Measurements from ENCODE around the gene NASP. TPM values are rescaled to one million over a fixed set of nuclear protein-coding genes. Genes with fewer than 3 reads are reported as not detected.

The NASP gene
- total RNA-seq, 1 donor from 2014 or later = 43.7 TPM

DNA sequence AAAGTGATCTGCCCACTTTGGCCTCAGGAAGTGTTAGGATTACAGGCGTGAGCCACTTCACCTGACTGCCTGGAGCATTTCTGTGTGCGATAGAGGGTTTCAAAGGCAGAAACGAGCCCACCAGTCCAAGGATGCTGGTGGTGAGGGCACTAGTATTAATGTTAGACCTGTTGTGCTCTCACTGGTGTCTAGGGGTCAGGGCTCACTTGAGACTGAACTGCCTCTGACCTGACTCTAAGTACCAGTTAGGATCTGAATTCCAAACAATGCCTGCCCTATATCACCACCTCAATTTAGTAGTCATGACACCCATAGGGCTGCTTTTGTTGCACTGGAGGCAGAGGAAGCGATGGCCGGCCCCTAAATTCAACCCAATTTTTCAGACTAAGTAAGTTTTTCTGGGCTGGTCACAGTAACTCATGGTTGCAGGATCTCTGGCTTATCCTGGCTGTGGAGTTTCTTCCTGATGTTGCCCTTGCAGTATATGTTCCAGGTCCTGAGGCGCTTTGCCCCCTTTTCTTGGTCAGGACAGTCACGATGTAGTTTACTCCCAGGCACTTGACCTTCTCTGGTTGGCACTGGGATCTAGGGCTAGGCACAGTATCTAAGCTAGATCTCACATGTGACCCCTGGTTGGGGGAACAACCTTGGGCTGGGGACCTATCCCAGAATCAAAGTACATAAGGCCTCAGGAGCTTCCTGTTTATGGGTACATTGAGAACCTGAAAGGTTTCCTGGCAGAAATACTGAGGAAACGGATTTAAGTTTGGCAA, 35.5 kb downstream of the NASP start:
- DNase-seq (ENCODE audit: low spot score) = no peak

DNA sequence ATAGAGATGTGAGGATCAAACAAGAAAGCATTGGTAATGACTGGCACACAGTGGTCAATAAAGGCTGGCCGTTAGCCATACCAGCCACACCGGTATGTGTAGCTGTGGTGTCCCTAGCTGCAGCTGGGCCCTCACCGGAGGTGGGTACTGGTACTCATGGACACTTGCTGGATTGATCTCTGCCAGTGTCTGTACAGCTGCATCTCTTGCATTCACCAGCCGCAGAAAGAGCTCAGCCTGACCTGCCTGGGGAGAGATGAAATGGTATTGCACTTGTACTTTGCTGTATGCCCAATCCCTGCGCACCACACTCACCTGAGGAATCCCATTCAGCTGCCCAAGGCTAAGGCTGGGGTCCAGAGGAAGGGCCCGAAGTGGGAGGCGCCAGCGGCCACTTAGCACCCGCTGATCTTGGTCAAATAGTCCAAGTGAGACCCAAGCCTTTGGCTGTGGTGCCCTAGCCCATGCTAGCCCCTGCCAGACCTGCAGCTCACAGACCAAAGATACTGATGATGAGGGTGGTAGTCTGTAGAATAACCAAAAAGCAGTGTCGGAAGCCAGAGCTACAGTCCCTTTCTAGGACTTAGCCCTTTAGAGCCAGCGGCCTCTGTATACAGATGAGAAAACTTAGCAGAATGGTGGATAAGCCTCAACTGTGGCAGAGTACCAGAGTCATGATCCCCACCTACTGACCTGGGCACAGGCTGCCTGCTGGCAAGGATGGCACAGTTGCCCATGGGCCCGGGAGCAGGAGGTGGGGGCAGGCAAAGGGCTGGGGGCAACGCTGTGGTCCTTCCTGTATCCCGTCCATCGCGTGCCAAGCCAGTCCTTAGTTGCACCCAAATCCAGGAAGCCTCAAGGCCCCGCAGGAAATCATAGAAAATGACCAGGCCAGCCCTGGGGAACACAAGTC, 37.0 kb downstream of the NASP start:
- DNase-seq (ENCODE audit: low spot score) = no peak

DNA sequence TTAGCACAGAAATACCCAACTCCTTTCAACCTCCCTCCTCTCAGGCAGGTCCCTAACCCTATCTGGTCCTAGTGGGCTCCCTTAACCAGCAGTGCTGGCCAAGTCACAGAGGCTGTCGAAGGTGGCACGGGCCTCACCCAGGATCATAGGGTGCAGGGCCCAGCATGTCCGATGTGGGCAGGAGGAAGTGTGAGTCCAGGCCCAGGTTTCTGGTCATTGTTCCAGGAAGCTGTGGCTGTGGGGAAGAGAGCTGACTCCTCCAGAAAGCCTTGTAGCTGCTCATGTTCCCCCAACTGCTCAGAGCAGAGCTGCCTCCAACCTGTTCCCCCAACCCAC, 37.6 kb downstream of the NASP start:
- no peak for DNase-seq (ENCODE audit: low spot score)

DNA sequence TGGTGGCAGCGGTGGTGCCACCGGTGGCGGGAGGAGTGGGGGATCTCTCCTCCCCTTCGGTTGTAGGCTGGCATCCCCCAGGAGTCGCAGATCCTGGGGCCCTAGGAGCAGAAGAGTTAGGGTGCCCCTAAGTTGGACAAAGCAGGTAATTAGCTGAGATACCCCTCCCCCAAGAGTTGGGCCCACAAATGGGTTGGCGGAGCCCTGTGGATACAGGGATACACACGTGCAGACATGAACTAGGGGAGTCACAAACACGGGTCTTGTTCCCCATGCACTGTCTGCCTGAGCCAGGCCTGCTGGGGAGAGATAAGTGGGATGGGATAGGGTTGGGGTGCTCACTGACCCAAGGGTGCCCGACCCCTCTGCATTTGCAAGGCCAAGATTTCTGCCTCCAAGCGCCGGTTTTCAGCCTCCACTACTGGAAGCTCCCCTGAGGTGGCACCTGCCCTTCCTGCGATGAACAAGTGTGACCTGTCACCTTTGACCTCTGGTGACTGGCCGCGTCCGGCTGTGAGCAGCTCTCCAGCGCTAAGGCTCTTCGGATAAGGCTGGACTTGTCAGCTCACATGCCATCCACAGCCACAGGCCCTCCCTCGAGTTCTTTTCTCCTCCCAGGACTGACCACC, 38.2 kb downstream of the NASP start:
- no peak for DNase-seq (ENCODE audit: low spot score)

DNA sequence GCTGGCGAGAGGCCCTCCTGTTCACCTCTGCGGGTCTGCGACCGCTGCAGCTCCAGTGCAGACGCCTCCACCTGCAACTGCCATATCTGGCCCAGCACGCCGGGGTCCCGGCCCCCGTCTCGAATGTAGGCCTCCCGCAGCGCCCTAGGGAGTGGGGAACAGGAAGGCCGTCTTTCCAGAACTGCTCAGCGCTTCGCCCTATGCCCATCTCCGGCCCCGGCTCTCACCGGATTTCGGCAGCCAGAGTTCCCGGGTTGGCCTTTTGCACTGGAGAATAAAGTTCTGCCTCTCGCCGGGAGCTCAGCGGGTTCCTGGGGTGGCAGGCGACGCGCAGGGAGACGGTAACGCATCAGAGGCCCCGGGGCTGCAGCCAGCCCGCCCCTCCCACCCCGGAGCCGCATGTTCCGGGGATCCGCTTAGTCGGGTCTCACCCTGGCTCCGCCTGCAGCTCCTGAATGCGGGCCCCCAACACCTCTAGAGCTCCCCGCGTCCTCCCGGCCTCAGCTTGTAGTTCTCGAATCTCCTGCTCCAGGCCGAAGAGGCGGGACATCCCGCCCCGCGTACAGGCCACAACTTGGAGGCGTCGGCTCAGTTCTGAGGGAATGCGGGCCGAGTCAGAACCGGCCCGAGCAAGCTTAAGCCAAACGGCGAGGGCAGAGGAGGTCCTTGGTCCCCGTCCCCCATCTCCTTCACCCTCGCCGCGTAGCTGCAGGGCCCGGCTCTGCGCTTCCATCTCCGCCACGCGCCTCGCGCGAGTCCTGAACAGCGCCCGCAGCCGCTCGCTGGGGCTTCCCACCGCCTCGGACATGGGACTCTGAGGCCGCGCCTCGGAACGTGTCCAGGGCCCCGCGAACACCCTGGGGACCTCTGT, 38.9 kb downstream of the NASP start:
- no peak for DNase-seq (ENCODE audit: low spot score)

DNA sequence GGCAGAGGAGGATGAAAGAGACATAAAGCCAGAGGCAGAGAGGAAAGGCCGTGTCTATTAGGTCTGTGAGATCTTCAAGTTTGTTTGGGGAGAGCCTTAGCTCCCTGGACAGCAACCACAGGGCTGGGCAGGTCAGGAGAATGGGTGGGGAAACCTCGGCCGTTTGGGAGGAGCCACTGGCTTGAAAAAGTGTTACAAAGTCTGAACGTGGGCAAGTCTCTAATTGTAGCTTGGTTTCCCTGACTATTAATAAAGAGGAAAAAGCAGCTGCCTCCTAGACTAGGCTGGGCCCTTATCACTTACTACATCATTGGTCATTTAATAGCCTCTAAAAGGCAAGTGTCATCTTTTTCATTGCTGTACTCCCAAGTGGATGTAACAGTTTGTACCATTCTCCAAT, 40.1 kb downstream of the NASP start, which contains the start of gene CCDC17:
Gene CCDC17 (minus strand): TSS at position 83 of the 400 bp plus-strand sequence. CDS start 145 bp downstream, outside the sequence.
- DNase-seq (ENCODE audit: low spot score) = no peak

DNA sequence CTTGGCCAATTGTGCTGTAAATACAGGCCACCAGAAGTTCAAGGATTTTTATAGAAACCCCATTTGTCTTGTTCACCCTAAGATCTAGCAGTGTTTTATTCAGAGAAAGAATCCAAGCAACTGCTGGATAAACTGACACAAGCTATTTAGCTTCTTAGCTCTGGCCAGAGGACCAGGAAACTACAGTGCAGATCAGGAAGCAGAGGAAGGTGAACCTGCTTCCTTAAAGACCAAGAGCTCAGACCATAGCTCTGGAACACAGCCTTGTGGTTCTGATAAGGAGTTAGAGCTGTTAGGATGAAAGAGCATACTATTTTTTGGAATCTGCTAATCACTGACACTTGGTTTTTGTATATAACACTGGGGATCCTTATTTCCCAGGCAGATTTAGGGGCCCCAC, 45.2 kb downstream of the NASP start:
- no peak for DNase-seq (ENCODE audit: low spot score)

DNA sequence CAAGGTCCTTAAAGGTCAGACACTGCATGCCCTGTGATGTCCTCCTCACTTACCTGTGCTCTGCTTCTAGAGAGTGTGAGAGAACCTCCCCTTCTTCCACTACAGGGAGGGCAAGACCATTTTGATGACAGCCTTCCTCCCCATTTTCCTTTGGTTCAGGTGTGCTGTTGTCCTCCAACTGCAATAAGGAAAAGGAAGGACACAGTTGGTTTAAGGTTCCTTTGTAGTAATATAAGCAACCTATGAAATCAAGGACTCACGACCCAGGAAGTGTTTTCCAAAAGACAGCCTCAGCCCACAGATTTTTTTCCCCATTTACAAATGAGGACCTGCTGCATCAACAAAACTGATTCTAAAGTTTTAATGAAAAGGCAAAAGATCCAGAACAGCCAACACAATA, 46.6 kb downstream of the NASP start:
- no peak for DNase-seq (ENCODE audit: low spot score)

DNA sequence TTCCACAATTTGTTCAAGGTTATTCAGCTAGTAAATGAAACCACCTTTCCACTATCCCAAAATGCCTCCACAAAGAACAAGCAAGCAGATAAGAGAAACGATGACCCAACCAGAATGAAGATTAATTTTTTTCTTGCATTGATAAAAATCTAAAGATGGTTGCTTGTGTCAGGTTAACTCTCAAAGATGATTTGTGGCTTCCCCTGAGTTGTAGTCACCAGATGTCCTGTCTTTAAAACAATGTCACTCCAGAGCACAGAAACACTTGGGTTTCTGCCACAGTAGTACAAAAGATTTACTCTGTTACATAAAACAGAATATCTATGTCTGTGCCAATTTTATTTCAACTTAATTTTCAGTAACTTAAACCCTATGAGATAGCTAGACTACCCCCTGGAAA, 51.4 kb downstream of the NASP start:
- DNase-seq (ENCODE audit: low spot score) = no peak

DNA sequence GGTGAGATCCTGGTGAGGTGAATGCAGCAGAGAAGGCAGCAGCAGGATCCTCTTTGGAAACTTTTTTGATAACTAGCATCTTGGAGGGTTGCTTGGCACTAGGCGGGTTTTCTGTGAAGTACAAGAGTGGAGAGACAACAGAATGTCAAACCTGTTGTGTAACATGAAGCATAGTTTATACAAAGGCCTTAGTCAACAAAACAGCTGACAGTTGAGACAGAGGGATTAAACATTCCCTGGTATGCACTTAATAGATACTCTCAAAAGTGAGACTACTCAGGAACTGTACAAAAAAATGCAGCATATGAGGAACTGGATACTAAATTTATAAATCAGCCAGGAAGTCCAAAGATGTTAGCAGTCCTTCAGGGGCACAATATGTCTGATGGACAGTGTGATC, 56.5 kb downstream of the NASP start:
- DNase-seq (ENCODE audit: low spot score) = no peak

DNA sequence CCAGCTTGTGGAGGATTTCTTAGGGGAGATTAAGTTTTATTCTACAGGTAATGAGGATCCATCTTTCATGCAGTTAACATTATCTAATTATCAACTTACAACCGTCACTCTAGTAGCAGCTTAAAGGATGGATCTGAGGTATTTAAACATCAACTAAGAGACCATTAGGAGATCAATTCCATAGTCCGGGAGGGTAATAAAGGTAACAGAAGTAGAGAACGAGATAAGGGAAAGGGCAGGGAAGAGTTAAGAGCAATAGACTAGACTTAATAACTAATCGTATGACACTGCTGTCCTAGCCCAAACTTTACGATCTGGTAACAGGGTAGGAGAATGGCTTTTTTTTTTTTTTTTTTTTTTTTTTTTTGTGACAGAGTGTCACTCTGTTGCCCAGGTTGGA, 59.5 kb downstream of the NASP start:
- no peak for DNase-seq (ENCODE audit: low spot score)

DNA sequence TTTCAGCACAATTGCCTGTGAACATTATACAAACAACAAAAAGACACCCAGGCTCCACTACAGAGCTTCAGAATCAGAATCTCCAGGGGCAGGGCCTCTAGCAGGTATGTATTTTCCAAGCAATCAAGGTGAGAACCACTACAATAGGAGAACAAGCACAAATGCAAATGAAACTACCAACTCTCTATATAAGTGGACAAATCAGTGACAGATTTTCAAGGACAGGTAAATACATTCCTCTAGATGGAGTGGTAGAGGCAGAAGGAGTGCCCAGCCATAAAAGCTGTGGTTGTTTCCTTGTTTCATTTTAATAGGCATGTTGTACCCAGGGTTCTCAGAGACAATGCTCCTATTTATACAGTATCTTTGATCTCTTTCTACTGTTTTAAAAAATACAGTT, 60.1 kb downstream of the NASP start:
- DNase-seq (ENCODE audit: low spot score) = no peak

DNA sequence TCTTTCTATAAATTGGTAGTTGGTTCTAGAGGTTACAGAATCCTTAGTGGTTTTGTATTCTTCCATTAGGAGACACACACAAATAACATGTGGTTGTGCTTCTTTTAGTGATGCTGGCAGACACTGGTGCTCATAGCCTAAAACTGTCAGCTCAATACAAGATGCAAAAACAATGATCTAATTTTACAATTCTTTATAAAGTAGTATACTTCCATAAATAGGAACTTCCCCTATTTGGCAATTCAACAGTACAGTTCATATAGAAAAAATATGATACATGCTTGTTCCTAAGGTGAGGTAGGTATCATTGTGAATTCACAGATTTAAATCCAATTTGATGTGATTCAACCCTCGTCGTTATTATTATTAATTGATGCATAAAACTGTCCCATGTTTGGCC, 60.8 kb downstream of the NASP start:
- no peak for DNase-seq (ENCODE audit: low spot score)

DNA sequence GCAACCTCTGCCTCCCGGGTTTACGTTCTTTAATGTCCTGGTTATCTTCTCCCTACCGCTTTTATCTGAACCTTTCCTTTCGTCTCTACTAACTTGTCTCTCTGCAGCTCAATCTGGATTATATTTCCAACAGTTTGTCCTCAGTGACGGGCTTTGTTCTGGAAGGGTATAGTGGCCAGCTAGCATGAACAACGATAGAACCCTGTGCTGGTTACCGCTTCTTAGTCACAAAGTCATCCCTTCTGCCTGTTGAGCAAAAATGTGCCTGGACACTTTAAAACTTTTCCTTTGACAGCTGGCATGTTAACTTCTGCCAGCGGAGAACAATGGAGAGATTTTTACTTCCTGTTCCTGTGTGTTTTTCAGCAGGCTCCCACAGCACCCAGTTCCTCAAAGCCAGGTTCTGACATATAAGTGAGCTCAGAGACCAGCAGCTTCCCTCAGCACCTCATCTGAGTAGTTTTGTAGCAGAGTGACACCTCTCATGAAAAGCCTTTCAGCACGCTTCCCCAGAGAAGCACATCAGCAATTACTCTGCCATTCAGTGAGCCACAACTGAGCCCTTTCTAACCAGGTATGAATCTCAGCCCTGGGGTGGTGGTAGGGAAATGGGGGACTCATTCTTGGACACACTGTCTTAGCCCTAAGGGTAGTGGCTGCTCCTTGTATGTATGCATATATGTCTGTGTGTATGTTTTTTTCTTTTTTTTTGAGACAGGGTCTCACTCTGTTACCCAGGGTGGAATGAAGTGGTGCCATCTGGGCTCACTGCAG, 63.6 kb downstream of the NASP start:
- DNase-seq (ENCODE audit: low spot score) = peak; percentile 38

DNA sequence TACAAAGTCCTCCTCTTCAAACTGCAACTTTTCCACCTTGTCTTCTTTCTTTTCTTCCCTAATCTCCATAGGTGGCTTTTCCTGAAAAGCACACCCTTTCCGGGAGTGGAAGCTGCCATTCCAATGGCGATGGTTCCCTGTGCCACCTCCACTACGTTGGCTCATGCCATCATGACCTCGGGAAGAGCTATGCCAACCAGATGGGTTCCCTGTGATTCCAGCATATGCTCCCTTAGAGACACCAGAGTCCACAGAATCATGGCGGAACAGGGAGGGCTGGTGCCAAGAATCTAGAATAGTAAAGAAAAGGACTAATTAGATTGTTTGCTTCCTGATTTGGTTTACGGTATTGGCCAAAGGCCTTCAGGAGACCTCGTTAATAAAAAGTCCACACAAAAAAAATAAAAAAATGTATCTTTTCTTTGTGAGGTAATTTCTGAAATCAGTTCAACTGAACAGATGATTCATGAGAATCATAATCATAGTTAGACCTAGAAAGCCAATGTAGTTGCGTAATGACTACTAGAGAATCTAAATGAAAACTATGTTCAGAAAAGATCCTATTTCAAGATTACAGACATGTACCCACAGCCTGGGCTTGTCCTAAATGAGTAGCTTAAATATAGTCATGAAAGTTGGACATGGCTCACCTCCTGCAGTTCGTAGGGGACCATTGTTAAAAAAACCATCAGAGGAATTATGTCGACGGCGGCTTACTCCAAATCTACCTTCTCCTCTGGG, 70.9 kb downstream of the NASP start:
- no peak for DNase-seq (ENCODE audit: low spot score)

DNA sequence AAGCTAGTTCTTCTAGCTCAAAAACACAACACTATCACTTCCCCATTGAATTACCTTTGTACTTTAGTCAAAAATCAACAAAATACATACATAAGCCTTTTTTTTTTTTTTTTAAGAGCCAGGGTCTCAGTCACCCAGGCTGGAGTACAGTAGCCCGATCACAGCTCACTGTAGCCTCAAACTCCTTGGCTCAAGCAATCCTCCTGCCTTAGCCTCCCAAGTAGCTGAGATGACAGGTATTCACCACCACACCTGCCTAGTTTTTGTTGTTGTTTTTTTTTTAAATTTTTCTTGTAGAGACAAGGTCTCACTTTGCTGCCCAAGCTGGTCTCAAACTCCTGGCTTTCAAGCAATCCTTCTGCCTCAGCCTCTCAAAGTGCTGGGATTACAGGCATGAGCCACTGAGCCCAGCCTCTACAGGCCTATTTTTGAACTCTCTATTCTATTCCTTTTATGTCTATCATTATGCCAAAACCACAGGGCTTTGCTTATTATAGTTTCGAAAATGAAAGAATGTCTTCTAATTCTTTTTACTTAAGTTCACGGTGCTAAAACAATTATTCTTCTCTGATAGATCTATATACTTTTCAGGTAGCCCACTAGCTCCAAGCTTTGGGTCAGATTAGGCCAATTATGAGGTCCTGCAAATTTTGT, 72.9 kb downstream of the NASP start:
- no peak for DNase-seq (ENCODE audit: low spot score)

DNA sequence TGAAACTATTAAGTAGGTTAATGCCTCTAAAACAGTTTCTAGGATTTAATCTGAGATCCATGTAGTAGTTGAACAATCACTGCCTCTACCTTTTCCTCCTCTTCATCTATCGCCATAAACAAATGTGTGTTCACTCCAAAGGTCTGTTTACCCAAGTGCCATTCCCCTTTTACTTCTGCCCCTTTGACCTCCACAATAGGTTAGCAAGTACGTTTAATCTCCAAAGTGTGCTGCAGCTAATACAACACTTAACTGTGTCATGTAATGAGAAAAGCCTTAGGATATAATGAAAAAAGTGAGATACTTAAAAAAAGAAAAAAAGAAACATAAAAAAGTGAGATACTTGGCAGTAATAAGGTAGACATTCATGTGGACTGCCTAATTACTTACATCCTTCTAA, 74.3 kb downstream of the NASP start:
- DNase-seq (ENCODE audit: low spot score) = no peak

DNA sequence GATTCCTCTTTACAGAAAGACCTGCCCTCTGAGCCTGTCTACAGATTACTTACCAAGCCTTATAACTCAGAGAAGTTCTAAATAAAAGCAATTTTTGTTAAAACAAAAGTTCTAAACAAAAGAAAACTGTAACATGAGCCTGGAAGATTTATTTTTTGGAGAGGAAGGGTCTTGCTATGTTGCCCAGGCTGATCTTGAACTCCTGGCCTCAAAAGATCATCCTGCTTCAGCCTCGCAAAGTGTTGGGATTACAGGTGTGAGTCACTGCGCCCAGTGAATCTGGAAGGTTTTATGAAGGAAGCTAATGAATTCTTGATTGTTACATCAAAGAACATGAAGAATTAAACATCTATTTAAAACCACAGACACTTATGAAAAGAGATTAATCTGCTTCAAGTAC, 75.4 kb downstream of the NASP start:
- no peak for DNase-seq (ENCODE audit: low spot score)

DNA sequence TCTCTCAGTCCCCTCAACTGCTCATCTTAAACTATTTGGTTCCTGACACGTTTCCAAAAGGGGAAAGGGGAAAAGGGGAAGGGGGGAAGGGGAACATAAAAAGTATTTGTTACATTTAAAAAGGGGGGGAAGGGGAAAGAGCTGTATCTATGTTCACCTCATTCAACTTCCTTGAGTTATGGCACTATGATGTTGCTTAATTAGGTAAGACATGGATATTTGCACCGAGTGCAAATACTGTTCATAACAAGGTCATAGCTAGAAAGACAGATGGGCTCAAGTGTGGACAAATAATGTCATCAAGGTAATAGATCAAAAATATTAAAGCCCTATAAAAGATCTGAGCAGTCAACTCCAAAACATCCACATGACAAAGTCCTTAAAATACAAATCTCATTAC, 76.5 kb downstream of the NASP start:
- DNase-seq (ENCODE audit: low spot score) = no peak

DNA sequence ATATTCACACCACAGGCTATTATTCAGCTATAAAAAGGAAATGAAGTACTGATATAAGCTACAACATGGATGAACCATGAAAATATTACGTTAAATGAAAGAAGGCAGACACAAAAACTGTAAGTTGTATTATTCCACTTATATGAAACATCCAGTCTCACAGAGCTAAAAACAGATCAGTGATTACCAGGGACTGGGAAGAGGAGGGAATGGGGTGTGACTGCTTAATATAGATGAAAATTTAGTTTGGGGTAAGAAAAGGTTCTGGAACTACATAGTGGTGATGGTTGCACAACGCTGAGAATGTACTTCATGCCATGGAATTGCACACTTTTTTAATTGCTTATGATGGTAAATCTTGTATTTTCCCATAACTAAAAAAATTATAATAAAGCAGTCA, 83.0 kb downstream of the NASP start:
- no peak for DNase-seq (ENCODE audit: low spot score)
